NT2/D1 (cell line): ENCODE measurements around the gene LRRN1.
"Not testable (repeated sequence)": the region's sequence is repeated elsewhere in the genome, so short reads cannot be mapped to it uniquely, and the experiment has no call there.

ENCODE experiments used
- DNase-seq: peaks from one replicate; pipeline ENCODE4 v3.0.0-alpha.2; 2011; ENCODE audit warnings: low read depth, low spot score
- H3K27me3 ChIP-seq: 2 replicates; pipeline ENCODE4 v1.6.0; 2011; ENCODE audit warnings: mild to moderate bottlenecking; ENCODE audit not compliant: insufficient read length, insufficient read depth
- H3K36me3 ChIP-seq: 2 replicates; pipeline ENCODE4 v1.6.1; 2011; ENCODE audit warnings: mild to moderate bottlenecking, low read length, mixed read lengths; ENCODE audit not compliant: insufficient read depth, insufficient read length
- H3K4me1 ChIP-seq: 2 replicates; pipeline ENCODE4 v1.5.1; 2011; ENCODE audit not compliant: insufficient read depth, insufficient read length
- H3K4me3 ChIP-seq: 2 replicates; pipeline ENCODE4 v1.5.1; 2011; ENCODE audit warnings: low read depth; ENCODE audit not compliant: insufficient read length
- H3K9ac ChIP-seq: 2 replicates; pipeline ENCODE4 v1.6.0; 2011; ENCODE audit warnings: low read depth; ENCODE audit not compliant: insufficient read length
- H3K9me3 ChIP-seq: 2 replicates; pipeline ENCODE4 v1.5.1; 2011; ENCODE audit warnings: mild to moderate bottlenecking, low read length; ENCODE audit not compliant: insufficient read depth
- SUZ12 ChIP-seq: IDR thresholded peaks from 2 replicates; pipeline ENCODE4 v1.6.1; 2011; ENCODE audit not compliant: insufficient read length, insufficient read depth; ENCODE audit errors: extremely low read depth
- YY1 ChIP-seq: IDR thresholded peaks from 2 replicates; pipeline ENCODE4 v1.6.1; 2011; ENCODE audit not compliant: insufficient read length, insufficient read depth
- ZNF274 ChIP-seq: IDR thresholded peaks from 2 replicates; pipeline ENCODE4 v1.6.1; 2011; ENCODE audit warnings: mild to moderate bottlenecking, low read depth, low read length

The LRRN1 gene

DNA sequence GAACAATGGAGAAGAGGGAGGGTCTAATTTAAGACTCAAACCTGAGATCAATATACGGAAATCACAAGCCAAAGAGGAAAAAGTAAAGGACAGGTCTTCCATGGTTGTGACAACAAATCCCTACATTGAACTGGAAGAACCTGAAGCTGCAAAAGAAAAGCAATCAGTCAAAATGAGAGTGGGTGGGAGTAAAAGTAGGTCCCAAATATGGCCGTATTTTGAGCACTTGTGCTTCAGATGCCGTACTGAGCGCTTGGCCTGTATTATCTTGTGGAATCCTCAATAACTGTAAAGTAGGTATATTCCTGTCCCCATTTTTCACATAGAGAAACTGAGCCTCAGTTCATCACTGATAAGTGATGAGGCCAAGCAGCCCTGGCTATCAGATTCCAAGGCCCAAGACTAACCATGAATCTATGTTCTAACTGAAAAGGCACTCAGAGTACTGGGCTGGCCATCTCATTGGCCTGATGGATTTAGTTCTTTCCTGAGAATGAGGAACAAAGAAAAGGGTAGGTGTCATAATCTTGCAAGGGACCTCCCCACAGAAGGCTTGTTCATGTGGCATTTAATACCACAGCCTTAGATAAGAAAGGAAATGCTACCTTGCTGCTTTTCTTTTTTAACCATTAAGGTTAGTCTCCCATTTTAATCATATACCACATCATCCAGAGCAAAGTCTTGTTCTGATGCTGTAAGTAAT is 52.5 kb downstream of the LRRN1 start:
- no peak for DNase-seq
- Histone ChIP-seq H3K4me1 (no peaks in the 10 kb centered on the region), H3K36me3 (peaks cover 13% of the 10 kb centered on the region), H3K9ac (no peak overlapping the region), H3K4me3 (no peak overlapping the region), H3K9me3 (no peaks in the 10 kb centered on the region), H3K27me3 (no peaks in the 10 kb centered on the region)
- no peak for TF ChIP-seq SUZ12
- no peak for TF ChIP-seq YY1
- TF ChIP-seq ZNF274, result no peak

- no peak for TF ChIP-seq SUZ12
- TF ChIP-seq ZNF274, result no peak
- TF ChIP-seq YY1, result no peak
- no peaks in the 10 kb centered on the region for H3K9me3 ChIP-seq
- H3K9ac ChIP-seq, result no peak overlapping the region
- H3K36me3 ChIP-seq, result peaks cover 6% of the 10 kb centered on the region
- H3K4me3 ChIP-seq, result no peak overlapping the region
- DNase-seq, result no peak
- H3K4me1 ChIP-seq, result no peaks in the 10 kb centered on the region
- H3K27me3 ChIP-seq, result no peaks in the 10 kb centered on the region
These were observed 54.3 kb downstream of the LRRN1 start for GRCh38 chr3:3853544-3853943.

- H3K4me1 ChIP-seq, result no peaks in the 10 kb centered on the region
- H3K4me3 ChIP-seq, result no peak overlapping the region
- no peaks in the 10 kb centered on the region for H3K9me3 ChIP-seq
- no peak for DNase-seq
- H3K36me3 ChIP-seq, result no peaks in the 10 kb centered on the region
- no peak overlapping the region for H3K9ac ChIP-seq
- TF ChIP-seq YY1, result no peak
- no peak for TF ChIP-seq ZNF274
- no peaks in the 10 kb centered on the region for H3K27me3 ChIP-seq
These were observed 55.8 kb downstream of the LRRN1 start for GRCh38 chr3:3855056-3855455.

GRCh38 chr3:3860235-3860634 is 61.0 kb downstream of the LRRN1 start:
- H3K27me3 ChIP-seq, result no peaks in the 10 kb centered on the region
- no peak overlapping the region for H3K9ac ChIP-seq

GRCh38 chr3:3862534-3862933 is 63.3 kb downstream of the LRRN1 start:
- no peak for TF ChIP-seq ZNF274
- TF ChIP-seq SUZ12, result no peak
- no peak for TF ChIP-seq YY1

More at GRCh38 chr3:3860235-3860634, 61.0 kb downstream of the LRRN1 start:
- Histone ChIP-seq H3K9me3 (no peaks in the 10 kb centered on the region), H3K36me3 (peaks cover 6% of the 10 kb centered on the region), H3K4me1 (no peaks in the 10 kb centered on the region), H3K4me3 (no peak overlapping the region)
- TF ChIP-seq ZNF274 (no peak), SUZ12 (no peak), YY1 (no peak)
- DNase-seq, result no peak

GRCh38 chr3:3875491-3875890 is 76.3 kb downstream of the LRRN1 start:
- DNase-seq, result no peak
- Histone ChIP-seq H3K36me3 (no peaks in the 10 kb centered on the region), H3K9ac (no peak overlapping the region), H3K9me3 (no peaks in the 10 kb centered on the region), H3K4me1 (no peaks in the 10 kb centered on the region), H3K27me3 (no peaks in the 10 kb centered on the region), H3K4me3 (no peak overlapping the region)
- TF ChIP-seq YY1, result no peak

More at GRCh38 chr3:3862534-3862933, 63.3 kb downstream of the LRRN1 start:
- no peaks in the 10 kb centered on the region for H3K27me3 ChIP-seq
- DNase-seq, result no peak
- H3K9me3 ChIP-seq, result no peaks in the 10 kb centered on the region
- H3K36me3 ChIP-seq, result peaks cover 6% of the 10 kb centered on the region
- no peaks in the 10 kb centered on the region for H3K4me1 ChIP-seq
- H3K9ac ChIP-seq, result no peak overlapping the region
- no peak overlapping the region for H3K4me3 ChIP-seq

DNA sequence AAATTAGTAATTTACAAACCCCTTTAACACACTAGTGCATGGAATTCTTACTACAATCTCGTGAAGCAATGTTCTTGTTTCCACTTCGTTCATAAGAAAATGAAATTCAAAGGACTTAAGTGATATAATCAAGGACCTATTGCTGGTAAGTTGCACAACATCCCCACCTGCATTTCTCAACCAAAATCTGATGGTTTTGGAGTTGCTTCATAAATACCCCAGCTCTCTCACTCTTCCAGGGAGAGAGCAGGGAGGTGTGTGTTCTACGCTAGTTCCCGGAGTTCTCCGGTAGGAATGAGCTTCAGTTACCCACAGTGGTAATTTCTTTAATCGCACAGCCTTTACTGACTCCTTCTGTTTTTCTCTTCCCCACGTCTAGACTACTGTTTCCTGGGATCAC is 81.8 kb downstream of the LRRN1 start:
- DNase-seq, result no peak
- Histone ChIP-seq H3K27me3 (no peaks in the 10 kb centered on the region), H3K9ac (no peak overlapping the region), H3K36me3 (no peaks in the 10 kb centered on the region), H3K4me1 (no peaks in the 10 kb centered on the region), H3K4me3 (no peak overlapping the region), H3K9me3 (no peaks in the 10 kb centered on the region)
- TF ChIP-seq YY1, result no peak
- no peak for TF ChIP-seq SUZ12
- no peak for TF ChIP-seq ZNF274

- H3K9ac ChIP-seq, H3K27me3 ChIP-seq, H3K4me1 ChIP-seq, H3K36me3 ChIP-seq, H3K4me3 ChIP-seq, H3K9me3 ChIP-seq, DNase-seq: not testable (repeated sequence)
These were observed 88.1 kb downstream of the LRRN1 start for GRCh38 chr3:3887311-3887710.
